Measurements from ENCODE around the gene SP140. TPM values are rescaled to one million over a fixed set of nuclear protein-coding genes. Genes with fewer than 3 reads are reported as not detected.

SP140 gene
- total and polyA plus RNA-seq, 2 of the 8 experiments (the other 6 are each of a cell fraction or from before 2014, with no cell fraction given), result 0.23 to 1.3 TPM

- no peak for TF ChIP-seq CHD7 (IDR thresholded peaks at IDR 0.05; ENCODE audit: insufficient replicate concordance, low read length)
- no peak for TF ChIP-seq EGR1 (IDR thresholded peaks at IDR 0.05; ENCODE audit: borderline replicate concordance, low read depth, low read length)
- TF ChIP-seq RXRA (IDR thresholded peaks at IDR 0.05; ENCODE audit: insufficient read depth, low read depth, low read length), result no peak
- no peak for TF ChIP-seq SAP30 (IDR thresholded peaks at IDR 0.05; ENCODE audit: insufficient read depth, insufficient replicate concordance, low read length)
- TF ChIP-seq ASH2L (IDR thresholded peaks at IDR 0.05; ENCODE audit: low read length), result no peak
- no peak for TF ChIP-seq CTBP2 (IDR thresholded peaks at IDR 0.05; ENCODE audit: borderline replicate concordance, insufficient read depth, insufficient read length, low read length)
- TF ChIP-seq CTCF (IDR thresholded peaks at IDR 0.05; ENCODE audit: control extremely low read depth in 1 of 3, insufficient read depth in 1 of 3, low read depth in 1 of 3, low read length in 3 of 3), result no peak
Measured at GRCh38 chr2:230230496-230231200, 5.1 kb downstream of the SP140 start (continued).
